HCT116 (cell line): Measurements from ENCODE around the gene TCEAL4. TPM values are rescaled to one million over a fixed set of nuclear protein-coding genes. Genes with fewer than 3 reads are reported as not detected.

Source experiments
- ATAC-seq: fragments of 200-7000 bp; cut with Tn5 transposase; 2 replicates; pipeline ENCODE4 v1.9.1; 2020; ENCODE audit warnings: mild to moderate bottlenecking, moderate library complexity
- BruUV-seq: library from RNA; stranded (reverse); fragments of 400-500 nt; replicated peaks from 2 replicates; lab custom pipeline; 2021; lab: Mats Ljungman, UMichigan
- CTCF ChIA-PET: fragments of 300-600 bp; sonication (Branson Sonifier 250); formaldehyde crosslinking; loops from one replicate; lab custom pipeline; 2021; ENCODE audit warnings: antibody characterized with exemption; lab: Charles Lee
- POLR2A ChIA-PET: fragments of 300-600, 350-600 bp; sonication (Branson Sonifier 250); formaldehyde crosslinking; loops from one replicate; lab custom pipeline; 2021; ENCODE audit warnings: antibody characterized with exemption; lab: Charles Lee
- RAD21 ChIA-PET, 2 experiments: fragments of 300-600 bp; sonication (Branson Sonifier 250); formaldehyde crosslinking; loops; one replicate each; lab custom pipeline; 2023; ENCODE audit warnings: low total read pairs in 2 of 2; ENCODE audit not compliant: uncharacterized antibody in 2 of 2, unreplicated experiment in 2 of 2, low non-redundant PET in 1 of 2; lab: Charles Lee
- DNase-seq: peaks from one replicate; pipeline ENCODE4 v3.0.0-alpha.2; 2010; ENCODE audit warnings: low read depth, low spot score
- H2AFZ ChIP-seq: fragments of 200-600 bp; shearing (Covaris generic), sonication (generic); 2 replicates; pipeline ENCODE4 v1.6.1; 2017; ENCODE audit warnings: low read depth, mixed run types, mixed read lengths, antibody characterized with exemption, low read length; ENCODE audit not compliant: poor library complexity, severe bottlenecking
- H3K27ac ChIP-seq: 2 replicates; pipeline ENCODE4 v1.5.1; 2012; ENCODE audit warnings: low read depth, low read length
- H3K27me3 ChIP-seq: fragments of 200-600 bp; sonication (generic); 2 replicates; pipeline ENCODE4 v1.6.1; 2016; ENCODE audit warnings: mixed run types, low read length, mixed read lengths; ENCODE audit not compliant: insufficient read depth
- H3K36me3 ChIP-seq, 2 experiments: fragments of 200-500 bp in 1 of 2; fragments of 200-600 bp in 1 of 2; sonication (Bioruptor generic) in 1 of 2; sonication (generic) in 1 of 2; 2 replicates each; pipeline versions ENCODE4 v1.5.1 to v1.6.1; 2014 to 2016; ENCODE audit warnings: low read length in 2 of 2, inconsistent platforms in 1 of 2, mixed read lengths in 1 of 2, mixed run types in 1 of 2; ENCODE audit not compliant: insufficient read depth in 2 of 2, control insufficient read depth in 1 of 2
- H3K4me1 ChIP-seq, 2 experiments: fragments of 200-600 bp in 1 of 2; sonication (generic) in 1 of 2; 2 replicates each; pipeline versions ENCODE4 v1.5.1 to v1.6.1; 2012 to 2017; ENCODE audit warnings: low read length in 2 of 2, inconsistent platforms in 1 of 2, mild to moderate bottlenecking in 1 of 2, mixed read lengths in 1 of 2, mixed run types in 1 of 2, moderate library complexity in 1 of 2; ENCODE audit not compliant: insufficient read depth in 2 of 2, control insufficient read depth in 1 of 2
- H3K4me2 ChIP-seq: fragments of 200-600 bp; sonication (generic); 2 replicates; pipeline ENCODE4 v1.6.1; 2017; ENCODE audit warnings: mixed run types, low read length, mixed read lengths
- H3K4me3 ChIP-seq, 2 experiments: fragments of 200-600 bp in 1 of 2; sonication (generic) in 1 of 2; replicated peaks in 1 of 2; 2 replicates each; pipeline ENCODE4 v1.5.1; 2011 to 2016; ENCODE audit warnings: low read length in 2 of 2, control low read depth in 1 of 2, low read depth in 1 of 2, mild to moderate bottlenecking in 1 of 2, mixed read lengths in 1 of 2, mixed run types in 1 of 2
- H3K79me2 ChIP-seq: fragments of 200-600 bp; sonication (generic); 2 replicates; pipeline ENCODE4 v1.6.1; 2017; ENCODE audit warnings: mild to moderate bottlenecking, mixed run types, low read length, moderate library complexity, mixed read lengths; ENCODE audit not compliant: insufficient read depth
- H3K9ac ChIP-seq: fragments of 200-600 bp; sonication (generic); 2 replicates; pipeline ENCODE4 v1.6.1; 2016; ENCODE audit warnings: low read length, mixed read lengths
- H3K9me2 ChIP-seq: fragments of 200-600 bp; sonication (generic), shearing (Covaris generic); 2 replicates; pipeline ENCODE4 v1.6.1; 2017; ENCODE audit warnings: mixed run types, mild to moderate bottlenecking, moderate library complexity; ENCODE audit not compliant: insufficient read depth
- H3K9me3 ChIP-seq, 2 experiments: fragments of 200-500 bp in 1 of 2; fragments of 200-600 bp in 1 of 2; sonication (Bioruptor generic) in 1 of 2; sonication (generic) in 1 of 2; 2 replicates each; pipeline ENCODE4 v1.6.1; 2014 to 2017; ENCODE audit warnings: low read length in 2 of 2, mixed read lengths in 2 of 2, inconsistent platforms in 1 of 2, low read depth in 1 of 2, mild to moderate bottlenecking in 1 of 2, mixed run types in 1 of 2, moderate library complexity in 1 of 2; ENCODE audit not compliant: control insufficient read depth in 1 of 2, insufficient read depth in 1 of 2
- H4K20me1 ChIP-seq: fragments of 200-600 bp; sonication (generic), shearing (Covaris generic); 2 replicates; pipeline ENCODE4 v1.6.1; 2017; ENCODE audit warnings: mixed run types, mild to moderate bottlenecking, moderate library complexity; ENCODE audit not compliant: insufficient read depth
- ATF3 ChIP-seq: IDR thresholded peaks from 2 replicates; pipeline ENCODE4 v1.6.1; 2012
- EGR1 ChIP-seq: IDR thresholded peaks from 2 replicates; pipeline ENCODE4 v1.6.1; 2012; ENCODE audit warnings: low read depth
- ELF1 ChIP-seq: IDR thresholded peaks from 2 replicates; pipeline ENCODE4 v1.6.1; 2012; ENCODE audit warnings: low read depth, borderline replicate concordance
- FOSL1 ChIP-seq: IDR thresholded peaks from 2 replicates; pipeline ENCODE4 v1.6.1; 2012; ENCODE audit warnings: low read depth
- JUND ChIP-seq: IDR thresholded peaks from 2 replicates; pipeline ENCODE4 v1.6.1; 2012
- POLR2AphosphoS5 ChIP-seq: IDR thresholded peaks from 2 replicates; pipeline ENCODE4 v1.6.1; 2011; ENCODE audit warnings: mild to moderate bottlenecking, low read depth, low read length, moderate library complexity
- SIN3A ChIP-seq: IDR thresholded peaks from 2 replicates; pipeline ENCODE4 v1.6.1; 2012; ENCODE audit warnings: low read depth
- SRF ChIP-seq: IDR thresholded peaks from 2 replicates; pipeline ENCODE4 v1.6.1; 2012; ENCODE audit warnings: low read depth
- TCF7L2 ChIP-seq: IDR thresholded peaks from 2 replicates; pipeline ENCODE4 v1.7.0; 2011; ENCODE audit warnings: borderline replicate concordance, inconsistent platforms; ENCODE audit not compliant: insufficient read depth, insufficient read length; ENCODE audit errors: extremely low read depth
- YY1 ChIP-seq: IDR thresholded peaks from 2 replicates; pipeline ENCODE4 v1.6.1; 2011; ENCODE audit warnings: low read length, low read depth, moderate library complexity, mild to moderate bottlenecking; ENCODE audit not compliant: insufficient replicate concordance; ENCODE audit errors: extremely low read depth
- ZBTB33 ChIP-seq: IDR thresholded peaks from 2 replicates; pipeline ENCODE4 v1.6.1; 2011; ENCODE audit warnings: mild to moderate bottlenecking, low read length, moderate library complexity; ENCODE audit not compliant: insufficient replicate concordance; ENCODE audit errors: extremely low read depth
- ZNF274 ChIP-seq: fragments of 200-500 bp; sonication (Bioruptor generic); IDR thresholded peaks from 2 replicates; pipeline ENCODE4 v1.6.1; 2014; ENCODE audit warnings: mild to moderate bottlenecking, low read depth, low read length, inconsistent platforms
- intact Hi-C: fragments of 100-400 bp; cut with micrococcal nuclease; formaldehyde crosslinking; loops from 2 replicates; pipeline ENCODE4 v1.10.0; 2022
- total RNA-seq: library from RNA; stranded (reverse); gene quantifications from one replicate; pipeline ENCODE4 v1.2.1, GENCODE V29; 2021; ENCODE audit not compliant: unreplicated experiment

TCEAL4 gene
- total RNA-seq, 1 experiment from 2014 or later = 23.5 TPM

GRCh38 chrX:103554687-103555424 is 30.5 kb upstream of the TCEAL4 start:
- no peak overlapping the region for H3K4me2 ChIP-seq
- H4K20me1 ChIP-seq = no peaks in the 10 kb centered on the region
- TF ChIP-seq SRF = no peak
- no peak for TF ChIP-seq EGR1
- no peak for TF ChIP-seq ELF1
- no peaks in the 10 kb centered on the region for H3K27me3 ChIP-seq
- ChIA-PET POLR2A (no interaction called here), CTCF (no interaction called here), RAD21 (no interaction called here)
- no peaks in the 10 kb centered on the region for H3K4me1 ChIP-seq
- DNase-seq (no peak), ATAC-seq (no peak)
- no peaks in the 10 kb centered on the region for H3K79me2 ChIP-seq
- H3K27ac ChIP-seq = no peak overlapping the region
- no peaks in the 10 kb centered on the region for H3K36me3 ChIP-seq
- no peaks in the 10 kb centered on the region for H3K9me2 ChIP-seq
- H3K4me3 ChIP-seq = no peak overlapping the region
- intact Hi-C loops = no loop called here
- no peaks in the 10 kb centered on the region for H3K9me3 ChIP-seq
- H3K9ac ChIP-seq = no peak overlapping the region
- no TSS peak for BruUV-seq
- no peak overlapping the region for H2AFZ ChIP-seq

- intact Hi-C loops = no loop called here
- POLR2A ChIA-PET = interaction anchor here (0.6 kb wide), 1 partner anchor 346 kb away, joined by 3 read pairs; no protein-coding TSS in a partner anchor
- CTCF ChIA-PET = no interaction called here
- Histone ChIP-seq H3K4me3 (no peak overlapping the region), H3K9me3 (no peaks in the 10 kb centered on the region), H3K9me2 (no peaks in the 10 kb centered on the region), H3K36me3 (no peaks in the 10 kb centered on the region), H3K9ac (no peak overlapping the region), H3K79me2 (no peaks in the 10 kb centered on the region), H3K27me3 (no peaks in the 10 kb centered on the region), H3K4me2 (no peak overlapping the region), H2AFZ (no peak overlapping the region), H3K4me1 (no peaks in the 10 kb centered on the region), H4K20me1 (no peaks in the 10 kb centered on the region), H3K27ac (no peak overlapping the region)
- DNase-seq (no peak), ATAC-seq (no peak; the same call in 1 of the 2 replicates)
- RAD21 ChIA-PET = no interaction called here
- BruUV-seq = no TSS peak
- TF ChIP-seq ZNF274 (no peak), ZBTB33 (no peak), FOSL1 (no peak), ATF3 (no peak), JUND (no peak), YY1 (no peak), TCF7L2 (no peak), POLR2AphosphoS5 (no peak), SIN3A (no peak), ELF1 (no peak)
These were observed 28.2 kb upstream of the TCEAL4 start for GRCh38 chrX:103556963-103557612.
